HG03108 (cell line): Measurements from ENCODE around the gene LRRC7.
"Not testable (repeated sequence)": the region's sequence is repeated elsewhere in the genome, so short reads cannot be mapped to it uniquely, and the experiment has no call there.

Experiments
- ATAC-seq: cut with Tn5 transposase; IDR thresholded peaks from one replicate; pipeline ENCODE4 v1.9.1; 2021; ENCODE audit warnings: moderate library complexity; ENCODE audit not compliant: unreplicated experiment

LRRC7 gene

DNA sequence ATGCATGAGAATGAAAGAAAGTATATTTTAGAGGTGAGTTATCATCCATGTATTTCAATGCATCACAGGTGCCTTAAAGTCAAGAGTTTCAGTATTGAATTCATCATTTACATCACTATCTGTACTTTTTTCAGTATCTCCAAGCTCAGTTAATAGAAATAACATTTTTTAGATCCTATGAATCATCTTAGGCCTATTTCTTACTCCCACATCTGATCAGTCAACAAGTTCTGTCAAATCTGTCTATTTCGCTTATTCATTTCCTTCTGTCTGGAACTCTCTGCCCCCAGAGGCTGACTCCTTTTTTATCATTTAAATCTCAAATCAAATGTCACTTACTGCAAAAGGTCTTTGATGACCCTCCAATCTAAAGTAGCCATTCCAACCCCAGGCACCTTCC lies 295.2 kb downstream of the LRRC7 start:
- no peak for ATAC-seq

- no peak for ATAC-seq
Observed at GRCh38 chr1:69863704-69864103, 296.0 kb downstream of the LRRC7 start.

GRCh38 chr1:69871412-69871811 lies 303.7 kb downstream of the LRRC7 start:
- ATAC-seq, result no peak

DNA sequence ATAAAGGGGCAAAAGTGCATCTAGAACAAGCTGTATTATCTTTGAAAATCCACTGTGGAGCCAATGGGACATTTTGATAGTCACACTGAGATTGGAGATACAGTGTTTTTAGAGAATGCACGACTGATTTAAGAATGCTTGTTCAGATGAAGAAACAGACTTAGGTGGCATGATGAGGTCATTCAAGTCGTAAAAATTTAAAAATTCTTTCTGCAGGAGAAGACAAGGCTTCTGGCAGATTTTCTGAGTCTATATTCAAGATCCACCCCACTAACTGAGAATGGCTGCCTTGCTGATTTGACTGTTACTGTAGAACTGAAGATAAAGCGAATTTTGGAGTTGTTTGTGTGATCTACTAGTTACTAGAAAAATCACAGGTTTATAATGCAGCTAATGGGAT lies 310.6 kb downstream of the LRRC7 start:
- no peak for ATAC-seq

- not testable (repeated sequence) for ATAC-seq
Observed at GRCh38 chr1:69888016-69888415, 320.3 kb downstream of the LRRC7 start.

GRCh38 chr1:69888657-69889056 lies 320.9 kb downstream of the LRRC7 start:
- no peak for ATAC-seq

GRCh38 chr1:69898403-69898947 lies 330.8 kb downstream of the LRRC7 start:
- ATAC-seq, result no peak

DNA sequence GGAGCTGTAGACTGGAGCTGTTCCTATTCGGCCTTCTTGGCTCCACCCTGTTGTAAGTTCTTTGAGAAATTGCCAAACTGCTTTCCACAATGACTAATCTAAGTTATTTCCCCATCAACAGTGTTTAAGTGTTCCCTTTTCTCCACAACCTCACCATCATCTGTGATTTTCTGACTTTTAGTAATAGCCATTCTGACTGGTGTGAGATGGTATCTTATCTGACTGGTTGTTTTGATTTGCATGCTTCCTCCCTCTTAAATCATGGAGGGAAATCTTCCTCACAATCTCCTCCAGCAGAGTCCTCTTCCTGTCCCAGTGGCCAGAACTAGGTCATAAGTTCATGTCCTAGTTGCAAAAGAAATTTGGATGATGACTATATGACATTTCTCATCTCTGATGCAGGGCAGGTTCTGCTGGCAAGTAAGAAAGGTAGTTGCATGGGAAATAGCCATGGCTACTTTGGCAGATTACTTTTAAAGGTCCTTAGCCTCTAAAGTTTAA lies 343.6 kb downstream of the LRRC7 start:
- ATAC-seq, result no peak

DNA sequence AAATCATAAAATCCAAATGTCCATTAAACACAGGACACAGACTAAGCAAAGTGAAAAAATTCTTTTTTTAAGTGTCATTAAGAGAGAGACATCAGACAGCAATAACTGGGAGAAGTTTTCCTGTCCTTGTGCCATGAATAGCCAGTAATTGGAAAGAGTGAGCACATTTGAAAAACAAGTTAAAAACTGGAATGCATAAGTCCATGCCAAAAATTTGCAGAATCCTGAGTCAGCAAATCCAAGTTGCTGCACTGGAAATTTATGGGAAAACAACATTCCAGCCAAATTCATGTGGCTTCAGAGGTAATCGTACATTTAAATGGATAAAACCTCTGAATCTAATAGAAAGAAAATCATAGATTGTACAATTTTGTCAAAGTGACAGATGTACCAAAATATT lies 346.3 kb downstream of the LRRC7 start:
- ATAC-seq, result no peak

GRCh38 chr1:69914976-69915765 lies 347.4 kb downstream of the LRRC7 start:
- no peak for ATAC-seq

DNA sequence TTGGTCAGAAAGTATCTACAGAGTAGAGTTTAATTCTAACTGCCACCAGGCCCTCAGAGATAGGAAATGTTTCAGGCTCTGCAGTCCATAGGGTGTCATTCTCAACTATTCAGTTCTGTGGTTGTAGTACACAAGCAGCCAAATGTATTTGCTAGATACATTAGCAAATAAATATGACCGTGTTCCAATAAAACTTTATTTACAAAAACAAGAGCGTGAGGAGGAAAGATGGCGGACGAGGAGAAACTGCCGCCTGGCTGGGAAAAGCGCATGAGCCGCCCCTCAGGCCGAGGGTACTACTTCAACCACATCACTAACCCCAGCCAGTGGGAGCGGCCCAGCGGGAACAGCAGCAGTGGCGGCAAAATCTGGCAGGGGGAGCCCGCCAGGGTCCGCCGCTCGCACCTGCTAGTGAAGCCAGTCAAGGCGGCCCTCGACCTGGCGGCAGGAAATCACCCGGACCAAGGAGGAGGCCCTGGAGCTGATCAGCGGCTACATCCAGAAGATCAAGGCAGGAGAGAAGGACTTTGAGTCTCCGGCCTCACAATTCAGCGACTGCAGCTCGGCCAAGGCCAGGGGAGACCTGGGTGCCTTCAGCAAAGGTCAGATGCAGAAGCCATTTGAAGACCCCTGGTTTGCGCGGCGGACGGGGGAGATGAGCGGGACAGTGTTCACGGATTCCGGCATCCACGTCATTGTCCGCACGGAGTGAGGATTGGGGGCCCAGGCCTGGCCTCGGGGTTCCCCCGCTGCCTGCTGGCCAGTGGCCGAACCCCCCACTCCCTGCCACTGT lies 351.6 kb downstream of the LRRC7 start:
- no peak for ATAC-seq

GRCh38 chr1:69919922-69920273 lies 352.2 kb downstream of the LRRC7 start:
- no peak for ATAC-seq

DNA sequence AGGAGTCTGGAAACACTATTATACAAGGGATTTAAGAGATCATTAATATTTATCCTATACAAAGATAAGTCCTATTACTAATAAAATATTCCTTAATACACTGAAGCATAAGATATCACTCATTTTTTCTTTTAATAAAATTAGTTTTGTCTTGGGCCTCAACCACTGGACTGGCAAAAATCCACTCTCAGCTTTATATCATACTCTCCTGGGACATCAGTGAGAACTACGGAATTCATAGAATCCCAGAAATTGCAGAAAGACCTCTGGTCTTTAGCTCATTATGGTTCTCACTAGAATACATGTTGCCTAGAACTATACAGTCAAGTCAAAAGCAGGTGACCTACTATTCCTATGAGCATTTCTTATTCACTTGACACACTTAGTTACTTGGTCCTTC lies 352.7 kb downstream of the LRRC7 start:
- no peak for ATAC-seq

- no peak for ATAC-seq
Observed at GRCh38 chr1:69921486-69921885, 353.8 kb downstream of the LRRC7 start.

GRCh38 chr1:69928234-69928633 lies 360.5 kb downstream of the LRRC7 start:
- not testable (repeated sequence) for ATAC-seq

DNA sequence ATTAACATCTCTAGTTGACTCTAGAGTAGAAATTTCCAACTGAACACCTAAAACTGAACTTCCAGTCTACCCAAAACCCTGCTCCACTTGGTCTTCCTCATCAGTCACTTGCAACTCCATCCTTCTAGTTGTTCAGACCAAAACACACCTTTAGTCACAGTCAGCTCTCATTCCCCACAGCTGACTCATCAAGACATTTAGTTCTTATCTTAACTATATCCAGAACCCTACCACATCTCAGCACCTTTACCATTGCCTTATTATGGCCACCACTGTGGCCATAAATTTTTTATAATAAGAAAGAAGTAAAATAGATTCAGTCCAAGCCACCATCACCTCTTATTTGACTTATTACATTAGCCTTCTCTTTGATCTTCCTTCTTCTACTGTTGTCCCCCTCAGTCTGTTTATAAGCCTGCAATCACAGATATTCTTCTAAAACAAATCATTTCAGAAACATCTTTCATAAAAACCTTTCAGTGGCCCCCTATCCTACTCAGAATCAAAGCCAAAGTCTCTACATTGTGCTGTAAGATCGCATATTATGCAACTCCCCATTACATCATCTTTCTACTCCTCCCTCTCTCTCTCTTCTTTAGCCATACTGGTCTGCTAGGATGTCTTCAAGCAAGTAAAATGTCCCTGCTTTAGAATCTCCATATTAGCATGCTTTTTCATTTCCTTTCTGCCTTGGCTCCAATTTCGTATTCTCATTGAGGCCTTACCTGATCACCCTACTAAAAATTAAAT lies 361.8 kb downstream of the LRRC7 start:
- no peak for ATAC-seq

DNA sequence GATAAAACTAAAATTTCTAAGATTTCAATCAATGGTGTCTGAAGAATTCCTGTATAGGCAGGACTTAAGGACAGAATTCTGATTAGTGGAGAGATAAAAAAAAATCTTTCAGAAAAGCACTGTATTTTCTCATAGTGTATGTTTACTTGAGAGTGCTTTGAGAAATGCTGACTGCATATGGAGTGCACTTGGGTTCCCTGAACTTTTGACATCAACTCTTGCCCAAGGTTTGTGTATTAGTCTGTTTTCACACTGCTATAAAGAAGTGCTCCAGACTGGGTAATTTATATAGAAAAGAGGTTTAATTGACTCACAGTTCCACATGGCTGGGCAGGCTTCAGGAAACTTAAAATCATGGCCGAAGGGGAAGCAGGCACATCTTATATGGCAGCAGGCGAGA lies 362.7 kb downstream of the LRRC7 start:
- ATAC-seq, result no peak

DNA sequence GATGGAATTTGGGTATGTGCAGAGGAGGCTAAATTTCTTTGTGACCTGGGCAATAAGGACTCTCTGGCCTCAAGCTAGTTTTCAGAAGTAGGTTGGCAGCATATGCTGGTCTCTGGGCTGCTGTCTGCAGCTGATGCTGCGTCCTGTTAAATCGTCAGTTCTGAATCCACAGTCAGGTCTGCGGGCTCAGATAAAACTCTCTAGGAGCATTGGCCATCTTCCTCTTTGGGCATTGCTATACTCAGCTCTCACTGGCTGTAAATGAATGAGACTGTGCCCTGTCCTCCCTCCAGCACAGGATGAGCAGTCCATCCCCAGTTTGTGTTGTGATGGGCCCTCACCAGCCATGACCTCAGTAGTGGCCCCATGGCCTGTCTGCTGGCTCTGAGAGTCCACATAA lies 365.0 kb downstream of the LRRC7 start:
- no peak for ATAC-seq

DNA sequence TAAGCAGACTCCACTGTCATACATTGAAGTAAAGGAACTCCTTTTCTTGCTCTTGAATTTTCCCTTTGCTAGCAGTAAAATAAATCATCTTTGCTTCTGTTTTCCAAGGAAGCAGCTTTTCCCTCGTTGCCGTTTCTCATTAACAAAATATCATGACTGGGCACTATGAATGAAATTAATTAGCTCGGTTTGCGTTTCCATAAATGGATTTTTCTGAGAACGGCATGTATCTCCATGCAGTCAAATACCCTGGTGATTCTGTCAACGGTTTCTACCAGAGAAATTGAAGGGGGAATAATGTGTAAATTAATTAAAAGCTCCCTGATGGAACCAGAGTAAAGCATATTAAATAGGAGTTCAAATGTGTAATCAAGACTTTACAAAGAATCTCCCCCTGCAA lies 372.5 kb downstream of the LRRC7 start:
- ATAC-seq, result no peak

- ATAC-seq, result no peak
Observed at GRCh38 chr1:69940816-69941215, 373.1 kb downstream of the LRRC7 start.

DNA sequence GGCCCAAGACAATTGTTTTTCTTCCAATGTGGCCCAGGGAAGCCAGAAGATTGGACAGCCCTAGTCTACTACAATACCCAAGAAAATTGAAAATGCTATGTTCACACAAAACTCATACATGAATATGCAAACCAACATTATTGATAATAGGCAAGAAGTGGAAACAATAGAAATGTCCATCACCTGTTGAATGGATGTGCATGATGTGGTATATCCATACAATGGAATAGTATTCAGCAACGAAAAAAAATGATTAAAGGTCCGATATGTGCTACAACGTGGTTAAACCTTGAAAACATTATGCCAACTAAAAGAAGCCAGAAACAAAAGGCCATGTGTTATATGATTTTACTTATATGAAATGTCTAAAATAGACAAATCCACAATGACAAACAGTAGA lies 375.3 kb downstream of the LRRC7 start:
- ATAC-seq, result no peak
